ENCODE data around the gene YES1.

Gene YES1

GRCh38 chr18:673769-674168 lies 138.3 kb downstream of the YES1 start:
- Histone ChIP-seq H3K4me3 (replicated peaks; ENCODE audit: low read depth, low read length) (no peak overlapping the region), H3K36me3 (ENCODE audit: control insufficient read depth, insufficient read depth, low read length) (peaks cover 24% of the 10 kb centered on the region), H3K27me3 (replicated peaks; ENCODE audit: control insufficient read depth, insufficient read depth, low read length) (no peaks in the 10 kb centered on the region)
- no peak for DNase-seq (ENCODE audit: extremely low read depth, insufficient read length)
- TF ChIP-seq CTCF (IDR thresholded peaks at IDR 0.05; ENCODE audit: insufficient read depth, low read length, poor library complexity, severe bottlenecking): no peak

- Histone ChIP-seq H3K36me3 (ENCODE audit: control insufficient read depth, insufficient read depth, low read length) (peaks cover 23% of the 10 kb centered on the region), H3K27me3 (replicated peaks; ENCODE audit: control insufficient read depth, insufficient read depth, low read length) (no peaks in the 10 kb centered on the region), H3K4me3 (replicated peaks; ENCODE audit: low read depth, low read length) (no peak overlapping the region)
- TF ChIP-seq CTCF (IDR thresholded peaks at IDR 0.05; ENCODE audit: insufficient read depth, low read length, poor library complexity, severe bottlenecking): no peak
- DNase-seq (ENCODE audit: extremely low read depth, insufficient read length): no peak
Measured at GRCh38 chr18:673317-673716, 138.7 kb downstream of the YES1 start.
